T-helper 1 cell treated with Interleukin-12 subunit alpha and Interleukin-12 subunit beta and Interleukin-4 antibody, amounts not matched to agents 30 ng/mL and 1 ng/mL, for 36 hours (primary cell): Measurements from ENCODE around the gene ZNF362. TPM values are rescaled to one million over a fixed set of nuclear protein-coding genes. Genes with fewer than 3 reads are reported as not detected.
"Not testable (repeated sequence)": the region's sequence is repeated elsewhere in the genome, so short reads cannot be mapped to it uniquely, and the experiment has no call there.

Experiments used
- intact Hi-C: fragments of 100-400 bp; cut with micrococcal nuclease; formaldehyde crosslinking; loops from one replicate; pipeline ENCODE4 v1.15.1; 2024
- total RNA-seq: library from RNA; stranded (reverse); gene quantifications from 2 replicates; pipeline ENCODE4 v1.2.3, GENCODE V29; 2022

Gene ZNF362
- total RNA-seq, 1 donor from 2014 or later, result 21.6 TPM

GRCh38 chr1:33281554-33282303, 25.4 kb downstream of the ZNF362 start:
- intact Hi-C loops, result no loop called here

DNA sequence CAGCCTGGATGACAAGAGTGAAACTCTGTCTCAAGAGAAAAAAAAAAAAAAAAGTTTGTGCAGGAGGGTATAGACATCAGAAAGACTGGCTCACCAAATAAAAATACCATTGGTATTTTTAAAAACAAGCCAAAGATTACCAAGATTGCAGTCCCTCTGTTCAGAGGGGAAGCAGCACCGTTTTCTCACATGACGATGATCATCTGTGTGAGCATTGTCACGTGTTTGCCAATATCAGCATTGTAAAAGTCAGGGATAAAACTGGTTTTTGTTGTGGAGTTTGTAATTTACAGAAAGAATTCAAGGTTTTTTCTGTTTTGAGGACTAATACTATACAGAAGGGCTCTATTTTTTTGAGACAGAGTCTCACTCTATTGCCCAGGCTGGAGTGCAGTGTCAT, 26.5 kb downstream of the ZNF362 start:
- intact Hi-C loops, result no loop called here

GRCh38 chr1:33284049-33284448, 27.8 kb downstream of the ZNF362 start:
- intact Hi-C loops, result no loop called here

DNA sequence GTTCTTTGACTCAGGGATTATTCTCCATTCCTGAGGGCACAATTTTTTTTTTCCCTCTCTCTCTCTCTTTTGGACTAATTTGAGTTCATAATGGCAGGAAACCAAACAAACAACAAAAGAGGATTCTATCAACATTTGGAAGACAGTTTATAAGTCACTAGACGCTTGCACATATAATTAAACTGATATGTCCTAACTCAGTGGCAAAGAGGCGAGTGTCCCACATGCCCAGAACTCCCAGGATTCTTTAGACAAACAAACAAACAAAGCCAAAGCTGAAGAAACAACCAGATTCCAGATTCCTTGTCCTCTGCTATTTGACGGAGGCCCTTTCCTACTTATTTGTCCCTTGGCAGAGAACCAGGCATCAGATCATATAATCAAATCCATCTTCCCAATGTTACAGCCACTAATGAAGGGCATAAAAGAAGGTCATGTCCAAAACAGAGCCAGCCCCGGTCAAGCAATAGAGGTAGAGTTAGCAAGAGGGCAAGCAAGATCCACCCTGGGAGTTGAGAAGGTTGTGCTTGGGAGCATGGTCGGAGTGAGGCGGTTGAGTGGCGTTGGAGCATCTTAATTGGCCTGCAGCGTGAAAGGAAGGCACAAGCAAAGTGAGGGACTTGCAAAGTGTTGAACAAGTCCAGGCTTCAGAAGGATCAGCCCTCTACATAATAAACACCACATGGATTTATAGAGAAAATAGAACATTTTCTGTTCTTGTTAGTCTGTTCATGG, 30.3 kb downstream of the ZNF362 start:
- intact Hi-C loops, result no loop called here

GRCh38 chr1:33287317-33287716, 31.0 kb downstream of the ZNF362 start:
- intact Hi-C loops, result no loop called here

GRCh38 chr1:33288976-33289857, 32.9 kb downstream of the ZNF362 start:
- intact Hi-C loops, result no loop called here

- intact Hi-C loops, result no loop called here
Observed at GRCh38 chr1:33289858-33290154, 33.5 kb downstream of the ZNF362 start.

GRCh38 chr1:33290615-33291014, 34.3 kb downstream of the ZNF362 start:
- intact Hi-C loops, result not testable (repeated sequence)

DNA sequence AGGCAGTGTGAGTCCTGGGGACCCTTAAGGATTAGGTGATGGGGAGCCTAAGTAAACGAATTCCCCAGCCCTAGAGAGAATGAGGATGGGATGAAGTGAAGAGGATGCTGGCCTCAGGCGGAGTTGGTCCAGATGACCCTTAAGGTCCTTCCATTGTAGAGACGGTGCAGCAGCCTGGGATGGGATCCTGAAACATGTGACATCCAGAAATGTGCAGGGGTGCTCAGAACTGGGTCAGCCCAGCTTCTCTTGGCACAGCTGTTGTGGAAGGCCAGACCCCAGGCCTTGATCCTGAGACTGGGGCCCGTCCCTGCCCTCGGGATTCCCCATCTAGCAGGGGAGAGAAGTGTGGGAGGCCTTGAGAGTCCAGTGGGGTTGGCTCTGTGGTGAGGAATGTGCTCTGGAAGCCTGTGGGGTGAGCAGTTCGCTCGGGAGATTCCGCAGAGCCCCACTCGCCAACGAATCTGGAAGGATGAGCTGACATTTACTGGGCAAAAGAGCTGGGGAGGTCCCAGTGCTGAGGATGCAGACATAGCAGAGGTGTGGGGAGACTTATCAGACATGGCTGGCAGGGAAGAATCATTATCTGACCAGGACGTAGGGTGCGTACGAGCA, 36.5 kb downstream of the ZNF362 start:
- intact Hi-C loops, result no loop called here

DNA sequence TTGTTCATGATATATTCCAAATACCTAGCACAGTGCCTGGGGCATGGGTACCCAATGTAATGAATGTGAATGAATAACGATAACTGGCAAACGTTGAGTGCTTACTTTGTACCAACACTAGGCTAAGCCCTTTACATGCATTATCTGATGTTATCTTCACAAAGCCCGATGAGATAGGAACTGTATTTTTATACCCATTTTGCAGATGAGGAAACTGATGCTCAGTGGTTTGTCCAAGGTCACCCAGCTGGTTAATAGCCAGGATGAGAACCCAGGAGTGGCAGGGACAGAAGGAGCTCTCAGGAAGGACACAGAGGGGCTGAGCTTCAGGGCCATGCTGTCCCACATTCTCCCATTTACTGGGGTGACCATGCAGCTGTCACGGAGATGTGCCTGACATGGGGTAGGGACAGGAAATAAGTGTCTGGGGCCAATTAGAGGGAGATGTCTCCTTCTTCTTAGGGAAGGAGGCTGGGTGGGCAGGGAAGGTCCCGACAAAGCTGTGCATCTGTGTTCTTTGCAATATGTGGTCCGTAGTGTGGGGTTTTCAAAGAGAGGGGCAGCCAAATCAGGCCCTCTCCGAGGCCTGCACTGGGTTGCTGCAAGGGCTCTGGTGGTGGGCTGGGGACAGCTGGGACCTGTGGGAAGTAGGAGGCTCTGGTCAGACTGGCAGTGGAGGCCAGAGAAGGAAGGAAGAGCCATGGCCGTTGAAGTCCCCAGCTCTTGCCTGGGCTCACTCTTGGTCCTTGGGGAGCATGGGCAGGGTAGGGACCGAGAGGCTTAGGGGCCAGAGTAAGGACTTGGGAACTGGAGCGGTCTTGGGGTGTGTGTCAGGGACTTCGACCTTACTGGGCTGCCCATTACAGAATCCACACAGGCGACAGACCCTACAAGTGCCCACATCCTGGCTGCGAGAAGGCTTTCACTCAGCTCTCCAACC, 38.0 kb downstream of the ZNF362 start:
- intact Hi-C loops, result loop anchor here (1.0 to 5.0 kb wide), 8 partner anchors 38 to 319 kb away; partner anchors contain the start of gene ZNF362

DNA sequence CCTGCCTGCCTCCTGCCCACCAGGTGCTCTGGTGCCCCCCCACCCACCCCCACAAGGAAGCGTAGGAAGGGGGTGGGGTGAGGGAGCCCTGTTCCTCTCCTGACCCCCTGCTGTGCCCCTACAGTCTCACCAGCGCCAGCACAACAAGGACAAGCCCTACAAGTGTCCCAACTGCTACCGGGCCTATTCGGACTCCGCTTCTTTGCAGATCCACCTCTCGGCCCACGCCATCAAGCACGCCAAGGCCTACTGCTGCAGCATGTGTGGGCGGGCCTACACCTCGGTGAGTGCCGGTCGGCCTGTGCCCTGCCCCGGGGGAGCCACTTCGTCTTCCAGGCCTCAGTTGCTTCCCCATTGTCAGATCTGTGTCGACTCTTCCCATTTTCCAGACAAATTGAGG, 38.7 kb downstream of the ZNF362 start:
- intact Hi-C loops, result loop anchor here (1.0 to 5.0 kb wide), 8 partner anchors 38 to 318 kb away; partner anchors contain the start of gene ZNF362

DNA sequence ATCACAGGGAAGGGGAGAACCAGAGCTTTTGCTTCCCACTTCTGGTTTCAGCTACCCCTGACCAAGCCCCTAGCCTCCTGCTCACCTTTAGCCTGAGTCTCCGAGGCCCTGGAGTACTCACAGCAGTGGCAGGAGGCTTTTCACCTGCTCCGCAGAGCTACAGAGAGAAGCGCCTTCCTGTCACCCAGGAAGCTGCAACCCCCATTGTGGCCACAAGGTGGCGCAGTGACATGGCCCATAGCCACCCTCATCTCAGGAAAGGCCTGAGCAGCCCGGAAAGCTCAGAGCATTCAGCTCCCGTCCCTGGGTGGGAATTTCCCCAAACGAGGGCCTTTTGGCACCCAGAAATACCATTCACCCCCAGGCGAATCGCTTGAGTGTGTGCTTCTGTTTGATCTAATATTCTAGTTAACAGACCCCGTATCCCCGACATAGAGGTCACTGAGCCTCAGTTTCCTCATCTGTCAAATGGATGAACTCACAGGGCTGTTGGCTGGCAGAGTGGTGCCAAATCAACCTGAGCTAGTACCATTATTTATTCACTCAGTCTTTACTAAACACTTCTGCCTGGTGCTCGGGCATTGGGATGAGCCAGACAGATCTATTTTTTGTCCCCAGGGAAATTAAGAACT, 39.3 kb downstream of the ZNF362 start:
- intact Hi-C loops, result loop anchor here (1.0 to 5.0 kb wide), 8 partner anchors 39 to 318 kb away; partner anchors contain the start of gene ZNF362

GRCh38 chr1:33296082-33296458, 39.8 kb downstream of the ZNF362 start:
- intact Hi-C loops, result loop anchor here (5.0 kb wide), 1 partner anchor 169 kb away; no protein-coding TSS in a partner anchor

DNA sequence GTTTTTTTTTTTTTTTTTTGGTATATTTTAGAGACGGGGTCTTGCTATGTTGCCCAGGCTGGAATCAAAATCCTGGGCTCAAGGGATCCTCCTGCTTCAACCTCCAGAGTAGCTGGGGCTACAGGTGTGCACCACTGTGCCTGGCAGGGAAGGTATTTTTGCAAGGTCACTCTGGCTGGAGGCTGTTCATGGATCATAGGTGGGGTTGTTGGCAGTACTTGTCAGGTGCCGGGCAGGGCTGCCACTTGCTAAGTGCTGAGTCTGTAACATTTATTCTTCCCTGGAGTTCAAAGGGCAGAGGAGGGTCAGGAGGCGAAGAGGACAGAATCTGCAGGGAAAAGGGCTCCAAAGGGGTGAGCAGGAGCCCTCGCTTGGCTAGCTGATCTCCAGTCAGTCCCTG, 40.5 kb downstream of the ZNF362 start:
- intact Hi-C loops, result loop anchor here (5.0 kb wide), 1 partner anchor 170 kb away; no protein-coding TSS in a partner anchor

DNA sequence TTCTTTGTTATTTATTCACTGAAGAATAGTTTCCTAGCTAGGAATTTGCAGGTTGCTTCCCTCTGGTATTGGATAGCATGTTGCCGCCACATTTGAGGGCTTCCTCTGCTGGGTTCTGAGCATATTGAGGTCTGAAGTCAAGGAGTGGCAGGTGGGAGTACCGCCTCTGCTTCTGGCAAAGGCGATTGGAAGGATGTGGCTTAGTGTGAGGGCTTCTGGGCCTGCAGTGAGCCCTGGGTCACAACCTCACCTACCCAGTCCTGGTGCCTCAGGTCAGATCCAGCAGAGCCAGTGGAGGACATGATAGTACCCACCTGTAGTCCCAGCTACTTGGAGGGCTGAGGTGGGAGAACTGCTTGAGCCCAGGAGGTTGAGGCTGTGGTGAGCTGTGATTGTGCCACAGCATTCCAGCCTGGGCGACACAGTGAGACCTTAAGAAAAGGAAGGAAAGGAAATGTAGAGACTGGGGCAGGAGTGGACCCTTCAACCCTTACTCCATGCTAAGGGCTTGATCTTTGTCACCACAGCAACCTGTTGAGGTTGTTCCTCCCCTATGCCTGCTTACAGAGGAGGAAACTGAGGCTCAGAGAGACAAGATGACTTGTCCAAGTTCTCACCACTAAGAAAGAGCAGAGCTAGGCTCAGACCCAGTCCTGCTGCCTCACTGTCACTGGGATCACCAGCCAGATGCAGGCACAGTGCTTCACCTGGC, 41.8 kb downstream of the ZNF362 start:
- intact Hi-C loops, result loop anchor here (5.0 kb wide), 1 partner anchor 171 kb away; no protein-coding TSS in a partner anchor

GRCh38 chr1:33298623-33299277, 42.5 kb downstream of the ZNF362 start:
- intact Hi-C loops, result loop anchor here (5.0 kb wide), 1 partner anchor 171 kb away; no protein-coding TSS in a partner anchor

- intact Hi-C loops, result loop anchor here (5.0 kb wide), 1 partner anchor 172 kb away; no protein-coding TSS in a partner anchor
Observed at GRCh38 chr1:33299461-33300155, 43.3 kb downstream of the ZNF362 start.

DNA sequence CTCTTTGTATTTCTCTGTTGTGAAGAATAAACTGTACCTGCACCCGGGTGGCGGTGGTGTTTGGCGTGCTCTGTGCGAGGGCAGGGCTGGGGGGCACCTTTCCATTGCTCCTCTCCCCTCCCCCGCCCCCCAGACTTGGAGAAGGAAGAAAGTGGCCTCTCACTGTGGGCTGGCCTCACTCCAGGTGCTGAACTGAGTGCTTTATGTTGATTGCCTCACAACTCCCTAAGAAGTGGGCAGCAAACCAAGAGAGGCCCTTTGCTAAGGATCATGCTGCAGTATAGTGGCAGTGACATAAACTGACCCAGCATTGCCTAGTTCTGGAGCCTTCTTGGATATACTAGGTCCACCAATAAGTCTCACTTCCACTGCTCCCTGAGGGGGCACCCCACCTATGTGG, 44.4 kb downstream of the ZNF362 start:
- intact Hi-C loops, result no loop called here
